ENCODE data around the gene USP32. TPM values are rescaled to one million over a fixed set of nuclear protein-coding genes. Genes with fewer than 3 reads are reported as not detected.

The USP32 gene
- total and polyA plus RNA-seq, 2 of the 8 experiments (the other 6 are each of a cell fraction or from before 2014, with no cell fraction given) = 29.6 to 112 TPM

DNA sequence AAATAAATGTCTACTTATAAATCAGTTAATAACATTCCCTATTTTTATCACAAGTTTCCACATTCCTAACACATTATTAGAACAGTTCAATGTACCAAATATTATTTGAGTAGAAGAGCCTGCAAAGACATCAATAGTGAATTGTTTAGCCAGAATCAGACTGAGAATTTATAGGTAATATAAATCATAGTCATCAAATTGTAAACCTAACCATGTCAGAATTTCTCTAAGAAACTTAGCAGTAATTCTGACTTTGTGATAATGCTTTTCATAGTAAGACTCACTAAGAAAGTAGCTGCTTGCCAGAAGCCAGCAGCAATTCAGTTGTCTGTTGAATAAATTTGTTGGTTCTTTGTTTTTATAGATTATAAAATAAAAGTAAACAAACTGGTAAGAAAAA, 111.3 kb downstream of the USP32 start:
- ChIA-PET POLR2A (ENCODE audit: partially characterized antibody) (no interaction called here), CTCF (ENCODE audit: partially characterized antibody) (no interaction called here)
- no peak overlapping the region for H3K56ac ChIP-seq (replicated peaks; ENCODE audit: insufficient read length, low read depth, low read length)
- no peak overlapping the region for H3K23ac ChIP-seq (ENCODE audit: insufficient read length)
- no peak overlapping the region for H2BK20ac ChIP-seq (ENCODE audit: low read length)
- H3K27ac ChIP-seq (ENCODE audit: low read depth, low read length) = no peak overlapping the region
- no peaks in the 10 kb centered on the region for H4K20me1 ChIP-seq (replicated peaks in 1 of 2; ENCODE audit: control insufficient read depth in 1 of 2, insufficient read depth in 2 of 2, low read length in 2 of 2)
- no peak overlapping the region for H4K91ac ChIP-seq (replicated peaks; ENCODE audit: insufficient read length, low read length)
- H2BK12ac ChIP-seq (ENCODE audit: low read depth, low read length) = no peak overlapping the region
- H3K4me3 ChIP-seq (ENCODE audit: extremely low read depth in 1 of 4, insufficient read depth in 2 of 4, low read depth in 3 of 4, low read length in 4 of 4) = no peak overlapping the region
- TF ChIP-seq CTBP2 (IDR thresholded peaks at IDR 0.05; ENCODE audit: borderline replicate concordance, insufficient read depth, insufficient read length, low read length) (no peak), YY1 (IDR thresholded peaks at IDR 0.05; ENCODE audit: low read depth, low read length) (no peak), POLR2A (IDR thresholded peaks at IDR 0.05; ENCODE audit: control extremely low read depth in 1 of 2, low read depth in 2 of 2, low read length in 2 of 2) (no peak), TCF12 (IDR thresholded peaks at IDR 0.05; ENCODE audit: low read depth, low read length) (no peak), GABPA (IDR thresholded peaks at IDR 0.05; ENCODE audit: borderline replicate concordance, insufficient read depth, low read length) (no peak), POU5F1 (IDR thresholded peaks at IDR 0.05; ENCODE audit: low read depth, low read length) (no peak), ASH2L (IDR thresholded peaks at IDR 0.05; ENCODE audit: low read length) (no peak), SUZ12 (IDR thresholded peaks at IDR 0.05; ENCODE audit: low read length) (no peak), KDM5A (IDR thresholded peaks at IDR 0.05; ENCODE audit: low read length) (no peak), RXRA (IDR thresholded peaks at IDR 0.05; ENCODE audit: insufficient read depth, low read depth, low read length) (no peak)
- TF ChIP-seq, protein P1, sequence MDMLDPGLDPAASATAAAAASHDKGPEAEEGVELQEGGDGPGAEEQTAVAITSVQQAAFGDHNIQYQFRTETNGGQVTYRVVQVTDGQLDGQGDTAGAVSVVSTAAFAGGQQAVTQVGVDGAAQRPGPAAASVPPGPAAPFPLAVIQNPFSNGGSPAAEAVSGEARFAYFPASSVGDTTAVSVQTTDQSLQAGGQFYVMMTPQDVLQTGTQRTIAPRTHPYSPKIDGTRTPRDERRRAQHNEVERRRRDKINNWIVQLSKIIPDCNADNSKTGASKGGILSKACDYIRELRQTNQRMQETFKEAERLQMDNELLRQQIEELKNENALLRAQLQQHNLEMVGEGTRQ (IDR thresholded peaks at IDR 0.05; ENCODE audit: low read length) = no peak
- H3K4me2 ChIP-seq (ENCODE audit: insufficient read depth in 1 of 2, low read depth in 2 of 2, low read length in 2 of 2) = no peak overlapping the region
- H3K27me3 ChIP-seq (replicated peaks in 1 of 4; ENCODE audit: control insufficient read depth in 3 of 4, extremely low read depth in 1 of 4, insufficient read depth in 3 of 4, low read length in 3 of 4) = no peaks in the 10 kb centered on the region
- no peaks in the 10 kb centered on the region for H3K4me1 ChIP-seq (replicated peaks in 1 of 4; ENCODE audit: control insufficient read depth in 3 of 4, insufficient read depth in 4 of 4, low read length in 3 of 4)
- no peak overlapping the region for H2BK5ac ChIP-seq (ENCODE audit: low read depth, low read length)
- DNase-seq (ENCODE audit: low read depth in 1 of 2, low spot score in 2 of 2) (no peak), FAIRE-seq (no peak)
- no peak overlapping the region for H2AK5ac ChIP-seq (ENCODE audit: low read depth, low read length)
- no peaks in the 10 kb centered on the region; a peak in 1 of 8 replicates for H3K36me3 ChIP-seq (ENCODE audit: control insufficient read depth in 2 of 4, insufficient read depth in 4 of 4, low read length in 3 of 4)
- no peak overlapping the region for H3K18ac ChIP-seq (ENCODE audit: extremely low read depth, low read length)
- no peak overlapping the region for H2BK120ac ChIP-seq (replicated peaks; ENCODE audit: low read depth, low read length)
- H3K9me3 ChIP-seq (ENCODE audit: insufficient read depth in 2 of 2, low read depth in 1 of 2, low read length in 1 of 2) = no peaks in the 10 kb centered on the region
- no peak overlapping the region for H4K8ac ChIP-seq (ENCODE audit: extremely low read depth, insufficient read depth, low read length)
- H3K14ac ChIP-seq (ENCODE audit: insufficient read length) = no peak overlapping the region
- H4K5ac ChIP-seq (ENCODE audit: insufficient read length, low read depth, low read length) = no peak overlapping the region
- H3K79me2 ChIP-seq (ENCODE audit: control insufficient read depth in 1 of 2, insufficient read depth in 2 of 2, low read length in 2 of 2) = peaks cover 0 to 5% of the 10 kb centered on the region in 2 experiments; a peak in 1 of 4 replicates
- no peak overlapping the region for H2BK15ac ChIP-seq (ENCODE audit: low read length)
- H3K9ac ChIP-seq (replicated peaks in 1 of 4; ENCODE audit: extremely low read depth in 1 of 4, low read depth in 3 of 4, low read length in 3 of 4) = no peak overlapping the region
- H3K4ac ChIP-seq (replicated peaks; ENCODE audit: insufficient read length, low read depth, low read length) = no peak overlapping the region
- no peaks in the 10 kb centered on the region for H3K79me1 ChIP-seq (ENCODE audit: low read depth, low read length)
- no peaks in the 10 kb centered on the region for H3K23me2 ChIP-seq (ENCODE audit: low read depth, low read length)
- H2AFZ ChIP-seq (ENCODE audit: low read length) = no peak overlapping the region
